Measurements from ENCODE around the gene HOXA7.

HOXA7 gene

GRCh38 chr7:27162561-27163287 lies 6.2 kb upstream of the HOXA7 start:
- H3K4me3 ChIP-seq (ENCODE audit: low read depth, low read length) = no peak overlapping the region
- no peak for TF ChIP-seq CTCF (IDR thresholded peaks at IDR 0.05; ENCODE audit: low read depth, low read length)

GRCh38 chr7:27161721-27162560 lies 5.5 kb upstream of the HOXA7 start:
- no peak overlapping the region for H3K4me3 ChIP-seq (ENCODE audit: low read depth, low read length)

GRCh38 chr7:27161214-27161720 lies 4.8 kb upstream of the HOXA7 start:
- H3K4me3 ChIP-seq (ENCODE audit: low read depth, low read length) = peak overlapping the region; percentile 58
- no peak for TF ChIP-seq CTCF (IDR thresholded peaks at IDR 0.05; ENCODE audit: low read depth, low read length)

More at GRCh38 chr7:27161721-27162560, 5.5 kb upstream of the HOXA7 start:
- no peak for TF ChIP-seq CTCF (IDR thresholded peaks at IDR 0.05; ENCODE audit: low read depth, low read length)

GRCh38 chr7:27160546-27161213 lies 4.2 kb upstream of the HOXA7 start:
- peak overlapping the region; percentile 58 for H3K4me3 ChIP-seq (ENCODE audit: low read depth, low read length)
- TF ChIP-seq CTCF (IDR thresholded peaks at IDR 0.05; ENCODE audit: low read depth, low read length) = peak; percentile 92

GRCh38 chr7:27160145-27160545 lies 3.7 kb upstream of the HOXA7 start:
- H3K4me3 ChIP-seq (ENCODE audit: low read depth, low read length) = no peak overlapping the region
- TF ChIP-seq CTCF (IDR thresholded peaks at IDR 0.05; ENCODE audit: low read depth, low read length) = no peak

GRCh38 chr7:27159266-27160144 lies 3.0 kb upstream of the HOXA7 start:
- no peak for TF ChIP-seq CTCF (IDR thresholded peaks at IDR 0.05; ENCODE audit: low read depth, low read length)
- no peak overlapping the region for H3K4me3 ChIP-seq (ENCODE audit: low read depth, low read length)

Measured in WI38 (cell line).